NK-92 treated with Interleukin-12 subunit alpha and Interleukin-12 subunit beta, amount 100 ng/mL, for 24 hours (cell line): ENCODE results near the gene SMIM21.

Experiments
- DNase-seq: peaks from one replicate; lab custom pipeline; 2025; lab: John Stamatoyannopoulos, UW

Gene SMIM21

DNA sequence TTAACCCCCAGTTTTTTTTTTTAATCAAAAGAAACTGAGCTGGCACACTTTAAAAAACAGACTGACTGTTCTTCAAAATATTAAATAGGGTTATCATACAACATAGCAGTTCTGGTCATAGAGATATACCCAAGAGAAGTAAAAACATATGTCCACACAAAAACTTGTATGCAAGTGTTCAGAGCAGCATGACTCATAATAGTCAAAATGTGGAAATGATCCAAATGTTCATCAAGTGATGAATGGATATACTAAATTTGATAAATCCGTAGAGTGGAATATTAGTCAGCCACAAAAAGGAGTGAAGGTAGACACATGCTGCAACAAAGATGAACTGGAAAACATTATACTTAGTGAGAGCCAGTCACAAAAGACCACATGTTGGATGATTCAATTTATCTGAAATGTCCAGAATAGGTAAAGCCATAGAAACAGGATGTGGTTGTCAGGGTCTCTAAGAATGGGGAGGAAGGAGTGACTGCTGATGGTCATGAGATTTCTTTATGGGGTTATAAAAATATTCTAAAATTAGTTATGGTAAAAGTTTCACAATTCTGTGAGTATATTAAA lies 5.1 kb downstream of the SMIM21 start:
- no peak for DNase-seq

DNA sequence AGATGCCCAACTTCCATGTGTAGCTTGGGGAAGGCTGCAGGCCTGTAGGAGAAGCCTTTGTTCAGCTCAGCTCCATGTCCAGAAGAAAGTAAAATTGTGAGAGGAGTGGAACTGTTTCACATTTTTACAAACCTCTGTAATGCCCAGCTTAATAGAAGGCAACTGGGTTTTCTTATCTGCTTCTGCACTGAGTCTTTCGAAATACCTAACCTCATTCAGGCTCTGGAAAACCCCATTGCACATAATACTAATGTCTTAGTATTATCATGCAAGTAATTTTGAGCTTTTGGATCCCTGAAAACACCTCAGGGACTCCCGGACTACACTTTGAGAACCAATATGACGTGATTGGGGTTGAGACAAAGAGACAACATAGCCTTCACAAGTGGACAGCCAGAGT lies 5.8 kb downstream of the SMIM21 start:
- no peak for DNase-seq

DNA sequence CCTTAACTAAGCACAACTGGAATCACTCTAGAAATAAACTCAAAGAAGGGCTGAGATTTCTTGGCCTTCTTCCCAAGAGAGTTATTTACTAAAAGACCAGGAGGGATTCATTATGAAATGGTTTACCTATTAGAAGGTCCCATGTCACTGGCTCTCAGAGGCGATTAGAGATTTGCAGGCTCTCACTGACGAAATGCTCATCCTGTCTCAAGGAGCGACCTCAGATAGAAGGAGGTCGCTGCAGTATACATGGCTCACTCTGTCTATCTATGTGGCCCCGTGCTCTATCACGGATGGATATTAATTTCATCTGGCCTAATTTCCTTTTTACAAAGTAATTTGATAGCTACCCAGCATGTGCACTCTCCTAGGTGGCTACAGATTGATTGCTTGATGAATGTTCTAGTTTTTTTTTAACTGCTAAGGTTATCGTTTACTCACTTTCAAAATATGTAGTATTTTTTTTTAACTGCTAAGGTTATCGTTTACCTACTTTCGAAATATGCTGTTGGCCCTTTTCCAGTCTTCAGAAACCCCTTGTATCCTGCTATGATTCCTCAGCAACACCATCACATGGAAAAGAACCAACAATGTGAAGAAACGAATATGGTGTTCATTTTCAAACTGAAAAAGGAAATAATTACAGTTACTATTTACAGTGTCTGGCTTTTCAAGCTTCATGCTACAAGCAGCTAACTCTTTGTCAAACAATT lies 9.1 kb downstream of the SMIM21 start:
- no peak for DNase-seq

DNA sequence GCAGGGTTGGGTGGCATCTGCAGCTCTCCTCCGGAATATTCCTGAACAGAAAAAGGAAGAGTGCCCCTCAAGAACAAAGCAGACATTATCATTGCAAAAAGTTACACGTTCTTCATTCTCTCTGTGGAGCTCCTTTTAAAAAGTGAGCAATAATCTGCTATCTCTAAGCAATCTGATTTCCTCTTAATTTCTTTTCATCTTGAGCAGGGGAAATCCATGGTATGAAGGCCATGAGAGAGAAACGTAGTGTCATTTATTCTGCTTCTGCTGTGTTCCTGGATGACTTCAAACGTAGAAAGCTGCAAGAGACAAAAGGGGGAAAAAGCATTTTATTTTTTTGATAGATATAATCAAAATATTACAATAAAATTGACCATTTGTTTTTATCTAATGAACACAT lies 16.9 kb downstream of the SMIM21 start:
- no peak for DNase-seq

DNA sequence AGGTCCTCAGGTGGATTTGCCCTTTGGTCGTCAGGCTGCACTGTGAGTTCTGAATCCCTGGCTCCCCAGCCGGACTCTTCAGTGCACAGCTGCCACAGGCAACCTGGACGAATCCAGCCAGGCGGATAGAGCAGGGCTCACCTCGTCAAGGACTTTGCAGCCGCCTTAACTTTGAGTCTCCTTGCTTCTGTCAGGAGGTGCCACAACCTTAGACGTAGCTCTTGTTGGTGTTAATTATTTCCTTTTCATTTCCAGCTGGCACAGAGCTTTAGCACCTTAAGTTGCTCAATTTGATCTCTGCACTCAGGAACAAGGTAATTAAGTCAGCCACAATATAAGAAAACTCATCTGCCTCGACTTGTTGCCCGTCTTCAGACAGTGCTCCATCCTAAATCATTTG lies 17.7 kb downstream of the SMIM21 start:
- no peak for DNase-seq

DNA sequence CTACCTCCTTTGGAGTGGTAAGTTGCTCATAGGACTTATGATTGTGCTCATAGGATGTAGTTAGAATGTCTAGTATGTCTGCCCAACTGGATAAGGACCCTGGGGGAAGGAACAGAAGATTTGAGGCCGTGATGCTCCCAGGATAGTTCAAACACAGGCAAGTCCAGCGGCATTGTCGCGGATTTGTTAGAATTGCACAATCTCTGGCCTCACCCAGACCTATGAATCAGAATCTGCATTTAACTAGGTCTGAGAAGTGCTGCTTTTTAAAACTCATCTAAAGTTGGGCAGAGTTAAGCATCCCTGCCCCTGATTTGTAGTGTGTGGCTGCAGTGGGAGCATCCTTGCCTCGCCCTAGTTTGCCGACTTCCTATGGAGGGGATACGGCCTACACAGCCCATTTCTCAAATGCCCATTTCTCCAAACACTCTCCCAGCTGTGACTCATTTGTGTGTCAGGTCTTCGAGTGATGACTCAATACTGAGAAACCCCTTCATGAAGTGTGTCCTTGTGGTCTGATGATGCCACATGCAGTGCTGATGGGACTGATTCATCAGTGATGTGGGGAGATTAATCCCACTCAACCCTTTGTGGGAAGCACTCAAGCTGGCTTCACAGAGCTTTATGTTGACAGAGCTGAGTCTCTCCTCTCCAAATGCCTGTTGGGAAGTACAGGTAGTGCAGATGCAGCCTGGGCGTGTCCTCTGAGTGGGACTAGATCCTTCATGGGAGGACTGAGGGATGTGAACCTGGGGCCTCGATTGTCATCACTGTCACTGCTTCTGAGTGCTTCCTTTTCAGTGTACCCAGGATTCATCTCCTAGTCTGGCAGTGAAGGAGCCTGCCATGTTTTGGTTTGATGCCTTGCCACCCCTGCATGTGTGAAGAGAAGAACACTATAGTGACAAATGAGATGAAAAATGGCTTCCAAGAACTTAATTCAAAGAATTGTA lies 18.7 kb downstream of the SMIM21 start:
- DNase-seq: peak; percentile 61

DNA sequence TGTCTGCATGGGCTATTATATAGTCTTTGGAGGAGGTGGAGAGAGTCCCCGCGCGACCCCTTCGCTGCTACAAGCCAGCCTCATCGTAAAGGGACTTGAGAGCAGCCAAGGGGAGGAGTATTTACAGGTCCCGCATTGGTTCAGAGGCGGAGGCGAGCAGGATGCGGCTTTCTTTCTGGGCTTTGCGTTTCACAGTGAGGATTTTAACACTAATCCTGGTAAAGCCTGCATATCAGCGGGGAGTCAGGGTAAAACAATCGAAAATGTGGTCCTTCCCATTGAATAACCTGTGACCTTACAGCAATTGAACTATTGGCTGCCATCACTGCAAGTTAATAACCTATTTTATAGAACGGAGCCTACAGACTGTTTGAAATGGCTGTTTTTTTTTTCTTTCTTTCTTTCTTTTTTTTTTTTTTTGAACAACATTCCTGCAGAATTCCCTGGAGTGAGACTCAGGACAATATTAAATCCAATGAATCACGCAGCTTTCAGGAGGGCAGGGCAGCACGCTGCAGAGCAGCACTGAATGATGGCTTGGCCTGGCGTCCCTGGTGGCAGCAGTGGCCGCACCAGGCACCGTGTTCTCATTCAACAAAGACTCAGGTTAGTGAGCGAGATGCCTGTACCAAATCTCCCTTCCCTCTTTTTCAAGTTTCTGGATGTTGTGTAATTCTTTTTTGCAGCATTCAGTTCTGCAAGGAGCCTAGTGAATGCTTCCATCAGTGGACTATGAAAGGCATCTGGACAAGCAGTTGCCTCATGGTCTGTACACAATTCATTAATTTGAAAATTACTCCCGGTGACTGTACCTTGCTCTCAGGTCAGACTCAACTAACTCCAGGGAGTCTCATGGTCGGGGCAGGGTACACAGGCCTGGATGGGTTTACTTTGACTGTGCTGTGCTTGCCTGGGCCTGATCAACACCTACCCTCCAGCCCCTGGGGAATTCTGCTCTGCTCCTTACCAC lies 19.8 kb downstream of the SMIM21 start:
- DNase-seq: no peak

DNA sequence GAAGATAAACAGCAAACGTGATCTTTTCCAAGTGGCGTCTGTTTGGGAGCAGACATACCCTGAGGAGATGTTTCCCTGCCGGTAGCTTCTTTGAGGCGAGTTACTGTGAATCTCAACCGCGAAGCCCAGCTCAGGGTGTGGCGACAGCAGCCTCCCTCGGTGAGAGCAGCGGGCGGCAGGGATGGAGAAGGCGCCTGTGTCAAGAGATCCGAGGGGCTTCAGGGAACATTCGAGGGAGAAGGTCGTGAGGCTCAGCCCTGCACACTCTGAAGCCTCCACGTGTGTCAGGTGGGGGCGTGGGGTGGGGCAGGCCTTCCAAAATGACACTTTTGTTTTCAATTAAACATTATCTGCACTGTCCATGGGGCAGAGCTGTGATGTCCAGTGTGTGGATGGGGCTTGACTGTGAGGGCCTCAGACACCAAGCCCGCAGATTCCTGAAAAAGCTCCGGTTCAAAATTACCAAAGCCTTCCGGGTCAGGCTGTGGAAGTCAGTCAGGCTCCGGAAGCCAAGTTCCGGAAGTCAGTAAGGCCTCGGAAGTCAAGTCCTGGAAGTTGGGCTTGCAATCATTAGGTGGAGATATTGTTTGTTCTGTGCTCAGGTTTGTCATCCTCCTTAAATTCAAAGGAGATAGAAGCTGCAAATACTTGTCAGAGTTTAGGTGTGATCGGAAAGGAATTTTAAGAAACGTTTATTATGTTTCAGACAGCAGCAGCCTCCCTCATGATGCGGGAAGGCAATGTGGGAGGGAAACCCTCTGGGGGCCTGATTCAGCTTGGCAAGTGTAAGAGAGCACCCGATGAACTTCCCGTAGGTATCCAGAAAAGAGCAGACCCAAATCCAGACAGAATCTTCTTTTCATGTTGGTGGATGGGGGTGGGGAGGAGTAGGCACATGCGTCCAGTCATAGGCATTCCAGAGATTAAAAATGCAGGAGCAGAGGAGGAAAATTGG lies 20.7 kb downstream of the SMIM21 start:
- no peak for DNase-seq

DNA sequence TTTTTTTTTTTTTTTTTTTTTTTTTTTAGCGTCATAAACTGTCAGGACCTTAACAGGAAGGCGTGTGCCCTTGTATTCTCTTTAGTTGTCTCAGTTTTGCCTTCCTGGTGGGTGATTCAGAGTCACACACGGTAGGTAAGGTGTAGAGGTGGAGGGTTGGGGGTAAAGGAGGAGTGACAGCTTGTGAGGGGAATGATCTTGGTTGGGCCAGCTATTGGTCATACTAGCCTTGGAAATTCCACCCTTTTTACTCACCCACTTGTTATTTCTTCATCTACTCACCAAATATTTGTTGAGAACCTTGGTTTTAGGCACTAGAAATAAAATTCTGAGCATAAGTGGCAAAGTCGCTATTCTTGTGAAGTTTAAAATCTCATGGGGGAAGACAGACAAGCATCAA lies 22.2 kb downstream of the SMIM21 start:
- no peak for DNase-seq

DNA sequence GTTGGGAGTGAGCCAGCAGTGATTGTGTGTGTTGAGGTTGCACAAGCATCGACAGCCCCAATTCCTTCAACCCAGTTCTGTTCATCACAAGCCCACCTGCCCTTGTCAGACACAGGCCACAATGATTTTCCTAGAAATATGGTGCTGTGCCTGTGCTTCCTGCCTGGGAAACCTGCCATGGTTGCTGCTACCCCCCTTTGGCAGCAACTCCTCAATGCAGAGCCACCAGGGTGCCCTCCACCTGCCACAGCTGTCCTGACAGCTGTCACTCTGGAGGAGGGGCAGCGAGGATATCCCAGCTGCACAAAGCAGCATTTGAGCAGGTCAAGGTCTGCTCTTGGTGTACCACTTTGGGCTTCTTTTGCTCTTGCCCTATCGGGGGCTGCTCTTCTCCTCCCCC lies 27.1 kb downstream of the SMIM21 start:
- DNase-seq: no peak

DNA sequence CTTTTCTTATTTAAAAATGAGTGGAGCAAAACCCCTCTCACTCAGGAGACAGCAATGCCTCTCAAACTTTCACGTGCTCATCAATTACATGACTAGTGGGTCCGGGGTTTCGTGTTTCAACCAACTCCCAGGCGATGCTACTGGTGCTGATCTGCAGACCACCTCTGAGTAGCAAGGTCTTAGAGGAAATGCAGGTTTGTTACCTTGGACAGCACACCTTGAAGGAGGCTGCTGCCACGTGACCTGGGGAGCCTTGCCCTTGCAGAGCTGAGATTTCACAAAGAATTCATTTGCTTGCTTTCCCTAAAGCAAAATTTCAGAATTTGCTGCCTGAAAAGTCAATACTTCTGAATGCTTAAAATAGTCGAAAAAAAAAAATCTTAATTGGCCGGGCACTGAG lies 32.4 kb downstream of the SMIM21 start:
- DNase-seq: no peak

DNA sequence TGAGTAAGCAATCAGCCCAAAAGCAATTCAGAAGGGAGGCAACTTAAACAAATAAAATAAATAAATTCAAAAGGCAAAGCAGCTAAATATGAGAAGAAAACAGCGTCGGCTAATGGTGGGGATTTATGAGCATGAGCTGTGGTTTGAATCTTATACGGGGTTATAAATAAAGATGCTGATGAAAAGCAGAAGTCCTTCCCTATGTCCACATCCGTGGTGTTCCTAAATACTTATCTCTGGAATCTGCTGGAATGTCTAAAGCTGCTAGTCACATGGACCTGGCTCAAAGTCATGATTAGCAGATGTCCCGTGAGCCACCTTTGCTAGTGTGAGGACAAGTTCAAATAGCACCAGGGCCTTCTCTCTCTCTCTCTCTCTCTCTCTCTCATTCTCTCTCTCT lies 33.8 kb downstream of the SMIM21 start:
- no peak for DNase-seq

DNA sequence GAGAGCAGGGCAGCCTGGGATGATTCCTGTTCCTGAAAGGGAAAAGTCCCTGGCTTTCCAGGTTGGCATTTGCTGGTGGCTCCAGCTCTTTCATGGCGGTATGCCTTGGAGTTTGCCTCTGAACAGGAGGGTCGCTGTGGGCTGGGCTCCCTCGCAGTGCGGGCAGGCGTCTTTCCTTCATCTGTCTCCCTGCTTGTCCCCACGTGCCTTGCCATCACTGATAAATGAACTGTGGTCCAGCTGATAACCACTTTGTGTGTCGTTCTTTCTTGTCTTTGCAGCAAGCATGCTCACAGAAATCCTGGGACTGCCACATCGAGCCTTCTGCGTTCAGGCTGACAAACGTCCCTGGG lies 35.3 kb downstream of the SMIM21 start:
- DNase-seq: no peak

DNA sequence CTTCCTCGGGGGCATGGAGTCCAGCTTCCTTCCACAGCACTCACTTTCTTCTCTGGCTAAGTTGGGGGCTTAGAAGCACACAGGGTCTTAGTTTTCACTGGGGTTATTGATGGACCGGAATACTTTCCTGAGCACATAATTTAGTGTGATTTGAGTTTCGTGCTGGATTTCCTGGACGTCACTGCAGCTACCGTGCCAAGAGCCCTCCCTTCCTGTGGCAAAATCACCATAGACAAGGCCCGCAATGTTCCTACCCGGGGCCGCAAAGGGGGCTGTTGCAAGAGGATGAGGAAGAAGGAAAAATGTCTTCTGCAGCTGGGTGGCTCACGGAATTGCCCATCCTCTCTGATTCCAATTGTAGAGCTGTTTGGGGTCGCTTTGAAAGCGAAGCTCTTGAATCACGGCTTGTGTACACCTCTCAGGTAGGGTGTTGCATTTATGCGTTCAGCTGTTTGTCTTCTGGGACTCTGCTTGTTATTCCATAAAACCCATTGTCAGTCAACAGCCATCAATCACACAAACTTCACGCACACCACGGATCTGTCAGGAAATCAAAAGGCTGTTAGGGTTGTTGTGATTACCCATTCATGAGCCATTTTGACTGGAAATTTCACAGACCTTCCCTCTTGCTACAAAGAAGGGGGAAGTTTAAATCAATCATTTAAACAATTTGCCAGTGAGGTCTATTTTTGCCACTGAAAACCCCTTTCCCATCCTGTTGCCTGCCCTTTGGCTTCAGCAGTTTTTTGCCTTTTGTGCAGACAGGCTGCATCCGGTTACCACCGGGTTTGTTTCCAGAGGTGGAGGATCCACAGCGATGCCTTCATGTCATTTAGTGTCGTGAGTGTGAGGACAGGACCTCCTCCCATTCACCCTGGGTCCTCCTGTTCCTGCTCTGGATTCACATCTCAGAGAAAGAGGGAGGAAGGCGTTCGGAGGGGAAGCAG lies 36.0 kb downstream of the SMIM21 start:
- DNase-seq: no peak

DNA sequence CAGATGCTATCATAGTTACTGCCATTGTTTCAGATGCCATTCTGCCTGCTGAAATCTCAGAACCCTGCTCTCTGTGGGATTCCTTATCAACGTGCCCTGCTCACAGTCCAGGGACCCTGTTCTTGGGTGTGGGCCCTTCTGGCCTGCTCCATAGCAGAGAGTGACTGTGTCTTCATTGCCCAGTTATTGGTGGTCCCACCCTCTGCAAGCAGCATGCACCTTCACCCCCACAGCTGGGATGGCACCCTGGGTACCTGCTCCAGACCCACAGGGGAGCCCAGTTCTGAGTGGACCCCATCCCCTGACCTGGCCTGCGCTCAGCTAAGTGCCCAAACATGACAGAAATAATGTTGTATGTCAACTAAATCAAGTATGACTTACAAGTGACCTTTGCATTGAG lies 36.6 kb downstream of the SMIM21 start:
- DNase-seq: no peak

DNA sequence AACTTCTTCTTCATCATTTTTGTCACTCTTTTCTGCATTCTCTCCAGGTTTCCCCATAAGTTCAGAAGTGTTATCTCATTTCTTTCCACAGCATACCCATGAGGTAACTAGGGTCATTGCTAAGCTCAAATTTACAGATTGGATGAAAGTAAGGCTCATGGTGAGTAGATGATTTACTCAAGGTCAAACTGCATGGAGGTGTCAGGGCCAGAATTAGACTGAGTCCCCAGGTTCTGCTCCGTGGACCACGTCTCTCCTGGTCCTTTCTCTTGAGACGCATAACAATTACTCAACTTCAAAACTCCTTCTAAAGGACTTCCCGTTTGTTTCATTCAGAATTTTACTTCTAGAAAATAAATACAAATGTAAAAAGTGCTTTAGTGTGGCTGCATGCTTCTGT lies 43.4 kb downstream of the SMIM21 start:
- no peak for DNase-seq

DNA sequence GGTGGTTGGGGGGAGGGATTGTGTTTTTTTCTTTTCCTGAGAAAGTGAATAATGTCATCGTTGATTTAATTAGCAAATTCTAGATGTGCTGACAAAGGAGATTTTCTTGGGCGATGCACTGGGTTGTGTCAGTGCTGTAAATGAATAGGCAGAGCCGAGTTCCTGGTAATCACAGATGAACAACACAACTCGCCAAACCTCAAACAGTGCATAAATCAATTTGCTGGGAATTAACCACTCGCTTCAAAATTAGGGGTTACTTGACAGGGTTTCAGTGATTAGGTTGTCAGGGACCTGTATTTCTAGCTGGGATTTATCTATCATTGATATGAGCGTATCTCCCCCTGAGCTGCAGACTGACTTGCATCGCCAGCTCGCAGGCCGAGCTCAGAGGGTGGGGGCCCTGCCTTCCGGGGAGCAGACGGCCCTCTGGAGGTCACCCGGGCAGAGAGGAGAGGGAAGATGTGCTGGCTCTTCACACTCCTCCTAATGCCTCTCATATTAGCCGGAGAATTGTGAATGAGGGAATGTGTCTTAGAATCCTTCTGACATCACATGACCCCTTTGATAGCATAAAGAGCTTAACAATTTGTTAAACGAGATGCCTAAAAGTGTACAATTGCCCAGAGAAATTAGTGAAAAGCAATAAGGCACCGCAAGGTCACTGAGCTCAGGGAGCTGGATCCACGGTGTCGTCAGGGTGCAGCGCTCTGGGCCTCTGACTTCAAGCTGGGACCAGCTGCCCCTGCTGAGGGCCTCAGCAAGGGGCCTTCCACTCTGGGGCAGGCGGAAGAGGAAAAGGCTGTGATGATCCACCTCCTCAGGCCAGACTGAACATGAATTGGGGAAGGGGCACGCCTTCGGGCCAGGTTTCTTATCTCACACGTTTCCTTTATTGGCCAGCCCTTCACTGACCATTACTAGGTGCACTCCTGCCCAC lies 48.9 kb downstream of the SMIM21 start:
- DNase-seq: no peak

DNA sequence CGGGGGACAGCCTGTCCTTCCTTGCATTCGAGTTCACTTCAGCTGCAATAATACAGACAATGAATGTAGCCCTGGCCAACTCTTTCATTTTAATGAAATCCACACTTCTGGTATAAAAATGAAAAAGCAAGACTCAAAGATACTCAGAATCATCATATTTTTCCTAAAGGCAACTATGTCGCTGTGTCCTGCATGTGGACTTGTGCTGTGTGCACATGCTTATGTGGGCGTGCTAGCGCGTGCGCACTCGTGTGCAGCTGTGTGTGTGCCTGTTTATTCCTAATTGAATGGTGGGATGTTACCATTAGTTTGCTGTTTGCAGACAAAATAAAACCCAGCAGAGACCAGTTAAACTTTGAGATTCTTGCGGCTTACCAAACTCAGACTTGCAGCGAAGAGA lies 49.6 kb downstream of the SMIM21 start:
- DNase-seq: no peak

DNA sequence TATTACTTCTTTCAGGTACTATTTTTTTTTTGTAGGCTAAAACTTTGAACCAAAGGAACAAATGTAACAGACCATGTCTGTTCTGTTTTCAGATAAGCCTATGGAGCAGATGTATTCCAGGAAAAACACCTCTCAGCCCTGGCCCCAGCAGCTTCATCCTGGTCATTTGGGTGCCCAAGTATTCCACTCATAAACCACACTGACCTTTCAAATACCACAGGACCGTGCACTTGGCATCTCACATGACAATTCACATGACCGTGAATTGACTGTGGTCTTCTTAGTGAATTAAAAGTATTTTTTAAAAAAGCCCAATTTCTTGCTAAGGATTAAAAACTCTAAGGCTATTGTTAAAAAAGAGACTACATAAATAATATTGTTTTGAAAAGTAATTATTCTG lies 50.2 kb downstream of the SMIM21 start:
- no peak for DNase-seq
